Loucy (cell line): Measurements from ENCODE around the gene HLA-DMB.

Experiments
- H2AFZ ChIP-seq: fragments of 200-600 bp; sonication (generic); 2 replicates; pipeline ENCODE4 v1.6.0; 2016; ENCODE audit warnings: antibody characterized with exemption, mild to moderate bottlenecking, low read length, moderate library complexity
- H3F3A ChIP-seq: fragments of 200-600 bp; 2 replicates; pipeline ENCODE4 v1.6.0; 2016; ENCODE audit warnings: antibody characterized with exemption, low read depth, mild to moderate bottlenecking
- H3K27me3 ChIP-seq: fragments of 200-600 bp; sonication (generic); 2 replicates; pipeline ENCODE4 v1.6.1; 2014; ENCODE audit warnings: low read length, mild to moderate bottlenecking; ENCODE audit not compliant: insufficient read depth, poor library complexity, severe bottlenecking
- H3K36me3 ChIP-seq: fragments of 200-600 bp; sonication (generic); 2 replicates; pipeline ENCODE4 v1.6.1; 2016; ENCODE audit warnings: low read length; ENCODE audit not compliant: insufficient read depth
- H3K4me1 ChIP-seq: fragments of 200-600 bp; sonication (generic); 2 replicates; pipeline ENCODE4 v1.5.1; 2014; ENCODE audit warnings: low read length, mild to moderate bottlenecking; ENCODE audit not compliant: insufficient read depth, poor library complexity, severe bottlenecking
- H3K4me2 ChIP-seq: fragments of 200-600 bp; sonication (generic); 2 replicates; pipeline ENCODE4 v1.6.0; 2014; ENCODE audit warnings: antibody characterized with exemption, low read length, low read depth, mild to moderate bottlenecking; ENCODE audit not compliant: poor library complexity, severe bottlenecking
- H3K4me3 ChIP-seq: fragments of 200-600 bp; sonication (generic); 2 replicates; pipeline ENCODE4 v1.5.1; 2014; ENCODE audit warnings: low read length, mild to moderate bottlenecking, mixed read lengths; ENCODE audit not compliant: poor library complexity, severe bottlenecking
- H3K79me2 ChIP-seq: fragments of 200-600 bp; sonication (generic); 2 replicates; pipeline ENCODE4 v1.6.1; 2014; ENCODE audit warnings: low read length; ENCODE audit not compliant: insufficient read depth
- H3K9ac ChIP-seq: fragments of 200-600 bp; sonication (generic); 2 replicates; pipeline ENCODE4 v1.6.0; 2014; ENCODE audit warnings: mild to moderate bottlenecking, low read depth, low read length, moderate library complexity; ENCODE audit not compliant: poor library complexity, severe bottlenecking
- H3K9me2 ChIP-seq: fragments of 200-600 bp; sonication (generic); replicated peaks from 2 replicates; pipeline ENCODE4 v1.6.1; 2016; ENCODE audit warnings: low read depth, low read length, mixed read lengths
- H3K9me3 ChIP-seq: fragments of 200-600 bp; sonication (generic); 2 replicates; pipeline ENCODE4 v1.6.1; 2014; ENCODE audit warnings: mild to moderate bottlenecking, antibody characterized with exemption, low read length, low read depth; ENCODE audit not compliant: insufficient read depth
- H4K20me1 ChIP-seq: fragments of 200-600 bp; sonication (generic); 2 replicates; pipeline ENCODE4 v1.6.0; 2014; ENCODE audit warnings: antibody characterized with exemption, low read length, mild to moderate bottlenecking; ENCODE audit not compliant: insufficient read depth, poor library complexity, severe bottlenecking
- CTCF ChIP-seq: fragments of 200-600 bp; sonication (generic); conservative IDR thresholded peaks from 2 replicates; pipeline ENCODE4 v1.5.1; 2014; ENCODE audit warnings: mild to moderate bottlenecking, antibody characterized with exemption, low read length
- EZH2phosphoT487 ChIP-seq: fragments of 200-600 bp; IDR thresholded peaks from 2 replicates; pipeline ENCODE4 v1.6.1; 2018; ENCODE audit warnings: antibody characterized with exemption, mild to moderate bottlenecking, moderate library complexity, borderline replicate concordance

The HLA-DMB gene

GRCh38 chr6:32983964-32984621 is 43.3 kb upstream of the HLA-DMB start:
- no peak overlapping the region for H3K9ac ChIP-seq
- peaks cover 34% of the 10 kb centered on the region for H3K36me3 ChIP-seq
- H3K4me3 ChIP-seq = no peak overlapping the region
- H3K79me2 ChIP-seq = peaks cover 23% of the 10 kb centered on the region
- H3K4me1 ChIP-seq = peaks cover 14% of the 10 kb centered on the region
- H3F3A ChIP-seq = peaks cover 51% of the 10 kb centered on the region
- H2AFZ ChIP-seq = no peak overlapping the region
- H3K9me2 ChIP-seq = no peaks in the 10 kb centered on the region
- no peaks in the 10 kb centered on the region for H3K27me3 ChIP-seq
- H4K20me1 ChIP-seq = peaks cover 36% of the 10 kb centered on the region
- no peak overlapping the region for H3K4me2 ChIP-seq
- no peaks in the 10 kb centered on the region for H3K9me3 ChIP-seq
- TF ChIP-seq CTCF (no peak), EZH2phosphoT487 (no peak)

- Histone ChIP-seq H3K9me3 (no peaks in the 10 kb centered on the region), H3K27me3 (no peaks in the 10 kb centered on the region), H3K9ac (no peak overlapping the region), H3K36me3 (peaks cover 41% of the 10 kb centered on the region), H3K4me2 (no peak overlapping the region), H3K4me3 (no peak overlapping the region), H3K79me2 (peaks cover 29% of the 10 kb centered on the region), H3K9me2 (no peaks in the 10 kb centered on the region), H3F3A (peaks cover 51% of the 10 kb centered on the region), H4K20me1 (peaks cover 42% of the 10 kb centered on the region), H2AFZ (no peak overlapping the region), H3K4me1 (peaks cover 15% of the 10 kb centered on the region)
- TF ChIP-seq CTCF = no peak
- no peak for TF ChIP-seq EZH2phosphoT487
Observed at GRCh38 chr6:32983493-32983848, 42.6 kb upstream of the HLA-DMB start.

DNA sequence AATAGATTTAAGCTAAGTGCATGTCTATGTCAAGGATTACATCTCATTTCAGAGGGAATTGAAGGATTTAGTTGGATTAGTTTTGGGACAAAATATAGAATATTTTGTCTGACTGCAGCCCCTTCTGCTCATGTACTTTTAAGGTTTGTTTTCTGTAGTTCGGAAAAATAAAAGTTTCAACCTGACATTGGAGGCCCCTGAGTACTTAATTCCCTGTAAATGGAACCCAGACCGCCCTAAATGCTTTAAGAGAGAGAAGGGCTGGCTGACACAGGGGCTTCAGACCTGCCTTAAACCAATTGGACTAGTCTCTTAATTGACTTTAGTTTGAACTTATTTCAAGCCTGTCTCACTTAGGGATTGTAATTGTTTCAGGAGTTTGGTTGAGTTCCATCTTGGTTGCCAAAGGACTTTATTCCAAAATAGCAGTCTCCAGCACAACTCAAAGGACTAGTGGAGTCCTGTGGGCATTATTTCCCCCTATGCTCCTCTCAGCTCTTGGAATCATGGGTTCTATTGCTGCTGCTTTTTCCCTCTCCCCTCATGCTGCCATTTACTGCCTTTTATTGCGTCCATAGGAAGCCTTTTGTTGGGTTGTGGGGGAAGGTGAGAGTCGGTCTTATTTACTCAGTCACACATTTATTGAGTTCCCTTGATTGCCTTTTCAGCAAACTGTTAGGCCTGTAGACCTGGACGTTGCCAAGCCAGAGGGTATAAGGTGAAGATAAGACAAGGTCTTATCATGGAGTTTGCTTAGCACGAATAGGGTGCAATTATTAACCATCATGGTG is 42.1 kb upstream of the HLA-DMB start:
- Histone ChIP-seq H3K4me3 (no peak overlapping the region), H3K27me3 (no peaks in the 10 kb centered on the region), H3K9me3 (no peaks in the 10 kb centered on the region), H2AFZ (no peak overlapping the region), H3K4me2 (no peak overlapping the region), H3K9me2 (no peaks in the 10 kb centered on the region), H3K4me1 (peaks cover 17% of the 10 kb centered on the region), H3K36me3 (peaks cover 46% of the 10 kb centered on the region), H3K79me2 (peaks cover 35% of the 10 kb centered on the region), H3K9ac (no peak overlapping the region), H3F3A (peaks cover 57% of the 10 kb centered on the region), H4K20me1 (peaks cover 48% of the 10 kb centered on the region)
- TF ChIP-seq CTCF (no peak), EZH2phosphoT487 (no peak)
